ENCODE results near the gene PCYT2. TPM values are rescaled to one million over a fixed set of nuclear protein-coding genes. Genes with fewer than 3 reads are reported as not detected.
A peak's percentile ranks its signal among the peaks of the same experiment; 100 is the strongest.
"Not testable (repeated sequence)": the region's sequence is repeated elsewhere in the genome, so short reads cannot be mapped to it uniquely, and the experiment has no call there.

Gene PCYT2
- total and polyA plus RNA-seq, 5 donors from 2014 or later, result 25.6 to 30.9 (median 28.0) TPM

- H3K27me3 ChIP-seq (ENCODE audit: control insufficient read depth, insufficient read depth, low read length), result peaks cover 5% of the 10 kb centered on the region
- Mint-ChIP-seq H3K36me3 (no peaks in the 10 kb centered on the region), H3K27ac (no peak overlapping the region)
These were observed 44.8 kb upstream of the PCYT2 start for GRCh38 chr17:81955756-81956544.

GRCh38 chr17:81955058-81955681 is 44.0 kb upstream of the PCYT2 start:
- peaks cover 5% of the 10 kb centered on the region for H3K27me3 ChIP-seq (ENCODE audit: control insufficient read depth, insufficient read depth, low read length)
- peaks cover 0 to 24% (median 0%) of the 10 kb centered on the region in 4 donors for H3K4me1 Mint-ChIP-seq
- H3K4me3 Mint-ChIP-seq, result no peak overlapping the region
- ATAC-seq (ENCODE audit: low read depth in 2 of 2) (no peak), DNase-seq (no peak)
- no peak overlapping the region for H3K27ac ChIP-seq (ENCODE audit: insufficient read depth, low read length, poor library complexity, severe bottlenecking)
- no peaks in the 10 kb centered on the region for H3K36me3 Mint-ChIP-seq
- H3K36me3 ChIP-seq (ENCODE audit: control insufficient read depth, insufficient read depth, low read length), result no peaks in the 10 kb centered on the region
- peaks cover 13% of the 10 kb centered on the region for H3K27me3 Mint-ChIP-seq
- peaks cover 18% of the 10 kb centered on the region for H3K4me1 ChIP-seq (ENCODE audit: control insufficient read depth, insufficient read depth, low read length, poor library complexity, severe bottlenecking)
- H3K27ac Mint-ChIP-seq, result no peak overlapping the region
- no peak overlapping the region for H3K4me3 ChIP-seq (ENCODE audit: low read depth, low read length)
- H3K9me3 ChIP-seq (ENCODE audit: control insufficient read depth in 2 of 2, low read length in 2 of 2), result no peaks in the 10 kb centered on the region
- H3K9me3 Mint-ChIP-seq, result peaks cover 0 to 1% (median 0%) of the 10 kb centered on the region in 7 donors

More at GRCh38 chr17:81955756-81956544, 44.8 kb upstream of the PCYT2 start:
- Histone ChIP-seq H3K36me3 (ENCODE audit: control insufficient read depth, insufficient read depth, low read length) (no peaks in the 10 kb centered on the region), H3K4me1 (ENCODE audit: control insufficient read depth, insufficient read depth, low read length, poor library complexity, severe bottlenecking) (peaks cover 24% of the 10 kb centered on the region), H3K27ac (ENCODE audit: insufficient read depth, low read length, poor library complexity, severe bottlenecking) (no peak overlapping the region), H3K9me3 (ENCODE audit: control insufficient read depth in 2 of 2, low read length in 2 of 2) (no peaks in the 10 kb centered on the region), H3K4me3 (ENCODE audit: low read depth, low read length) (no peak overlapping the region)
- H3K4me1 Mint-ChIP-seq, result peaks cover 0 to 21% (median 0%) of the 10 kb centered on the region in 4 donors
- no peak for DNase-seq
- ATAC-seq (ENCODE audit: low read depth in 2 of 2), result no peak
- H3K27me3 Mint-ChIP-seq, result peaks cover 6% of the 10 kb centered on the region
- peak overlapping the region in 1 of 4 donors; percentile 61 for H3K4me3 Mint-ChIP-seq
- peaks cover 0 to 1% (median 0%) of the 10 kb centered on the region in 7 donors for H3K9me3 Mint-ChIP-seq

DNA sequence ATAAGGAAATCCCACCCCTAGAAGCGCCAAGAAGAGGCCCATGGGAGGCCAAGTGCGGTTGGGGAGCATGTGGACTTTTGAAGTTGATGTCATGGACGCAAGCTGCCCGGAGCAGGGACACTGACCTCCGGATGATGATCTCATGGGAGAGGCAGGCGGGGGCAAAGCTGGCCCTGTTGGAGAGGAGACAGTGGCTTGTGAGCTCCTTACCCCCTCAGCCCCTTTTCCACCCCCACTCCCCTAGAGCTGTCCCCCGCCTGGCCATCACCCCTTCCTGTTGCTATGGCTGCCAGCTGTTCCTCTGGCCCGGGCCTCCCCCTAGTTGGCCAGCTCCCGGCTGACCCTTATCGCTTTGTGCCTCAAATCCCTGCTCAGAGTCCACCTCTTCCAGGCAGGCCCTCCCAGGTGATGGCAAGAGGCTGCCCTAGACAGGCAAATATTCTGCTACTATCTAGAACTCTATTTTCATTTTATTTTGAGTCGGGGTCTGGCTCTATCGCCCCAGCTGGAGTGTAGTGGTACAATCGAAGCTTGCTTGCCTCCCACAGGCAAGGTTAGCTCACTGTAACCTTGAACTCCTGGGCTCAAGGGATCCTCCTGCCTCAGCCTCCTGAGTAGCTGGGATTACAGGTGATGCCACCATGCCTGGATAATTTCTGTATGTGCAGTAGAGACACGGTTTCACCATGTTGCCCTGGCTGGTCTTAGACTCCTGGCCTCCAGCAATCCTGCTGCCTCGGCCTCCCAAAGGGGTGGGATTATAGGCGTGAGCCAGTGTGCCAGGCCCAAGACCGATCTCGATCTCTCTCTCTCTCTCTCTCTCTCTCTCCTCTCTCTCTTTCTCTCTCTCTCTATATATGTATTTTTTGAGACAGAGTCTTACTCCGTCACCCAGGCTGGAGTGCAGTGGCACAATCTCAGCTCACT is 43.2 kb upstream of the PCYT2 start:
- Mint-ChIP-seq H3K36me3 (no peaks in the 10 kb centered on the region), H3K9me3 (peaks cover 0 to 1% (median 0%) of the 10 kb centered on the region in 7 donors), H3K4me1 (peaks cover 0 to 24% (median 0%) of the 10 kb centered on the region in 4 donors), H3K4me3 (no peak overlapping the region), H3K27ac (no peak overlapping the region), H3K27me3 (peaks cover 13% of the 10 kb centered on the region)
- Histone ChIP-seq H3K36me3 (ENCODE audit: control insufficient read depth, insufficient read depth, low read length) (no peaks in the 10 kb centered on the region), H3K27ac (ENCODE audit: insufficient read depth, low read length, poor library complexity, severe bottlenecking) (no peak overlapping the region), H3K4me3 (ENCODE audit: low read depth, low read length) (no peak overlapping the region), H3K4me1 (ENCODE audit: control insufficient read depth, insufficient read depth, low read length, poor library complexity, severe bottlenecking) (peaks cover 13% of the 10 kb centered on the region), H3K9me3 (ENCODE audit: control insufficient read depth in 2 of 2, low read length in 2 of 2) (no peaks in the 10 kb centered on the region), H3K27me3 (ENCODE audit: control insufficient read depth, insufficient read depth, low read length) (peaks cover 5% of the 10 kb centered on the region)
- ATAC-seq (ENCODE audit: low read depth in 2 of 2) (no peak), DNase-seq (no peak)

DNA sequence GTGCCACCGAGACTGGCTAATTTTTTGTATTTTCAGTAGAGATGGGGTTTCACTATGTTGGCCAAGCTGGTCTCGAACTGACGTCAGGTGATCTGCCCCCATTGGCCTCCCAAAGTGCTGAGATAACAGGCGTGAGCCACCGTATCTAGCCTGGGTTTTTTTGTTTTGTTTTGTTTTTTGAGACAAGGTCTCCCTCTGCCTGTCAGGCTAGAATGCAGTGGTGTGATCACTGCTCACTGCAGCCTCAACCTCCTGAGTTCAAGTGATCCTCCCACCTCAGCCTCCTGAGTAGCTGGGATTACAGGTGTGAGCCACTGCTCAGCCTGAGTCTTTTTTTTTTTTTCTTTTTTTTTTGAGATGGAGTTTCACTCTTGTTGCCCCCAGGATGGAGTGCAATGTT is 42.2 kb upstream of the PCYT2 start:
- H3K27me3 Mint-ChIP-seq; H3K4me3 ChIP-seq (ENCODE audit: low read depth, low read length); H3K27me3 ChIP-seq (ENCODE audit: control insufficient read depth, insufficient read depth, low read length); H3K27ac Mint-ChIP-seq; ATAC-seq (ENCODE audit: low read depth in 2 of 2); H3K4me3 Mint-ChIP-seq; H3K9me3 ChIP-seq (ENCODE audit: control insufficient read depth in 2 of 2, low read length in 2 of 2); H3K27ac ChIP-seq (ENCODE audit: insufficient read depth, low read length, poor library complexity, severe bottlenecking); H3K36me3 Mint-ChIP-seq; H3K9me3 Mint-ChIP-seq; H3K36me3 ChIP-seq (ENCODE audit: control insufficient read depth, insufficient read depth, low read length); H3K4me1 ChIP-seq (ENCODE audit: control insufficient read depth, insufficient read depth, low read length, poor library complexity, severe bottlenecking): not testable (repeated sequence)
- DNase-seq, result peak in 1 of 3 donors; percentile 35
- peaks cover 0 to 18% (median 0%) of the 10 kb centered on the region in 4 donors for H3K4me1 Mint-ChIP-seq

GRCh38 chr17:81952792-81953228 is 41.6 kb upstream of the PCYT2 start:
- Histone ChIP-seq H3K36me3 (ENCODE audit: control insufficient read depth, insufficient read depth, low read length) (no peaks in the 10 kb centered on the region), H3K27me3 (ENCODE audit: control insufficient read depth, insufficient read depth, low read length) (no peaks in the 10 kb centered on the region), H3K27ac (ENCODE audit: insufficient read depth, low read length, poor library complexity, severe bottlenecking) (no peak overlapping the region), H3K9me3 (ENCODE audit: control insufficient read depth in 2 of 2, low read length in 2 of 2) (no peaks in the 10 kb centered on the region), H3K4me3 (ENCODE audit: low read depth, low read length) (no peak overlapping the region), H3K4me1 (ENCODE audit: control insufficient read depth, insufficient read depth, low read length, poor library complexity, severe bottlenecking) (peaks cover 7% of the 10 kb centered on the region)
- H3K4me1 Mint-ChIP-seq, result peaks cover 0 to 17% (median 0%) of the 10 kb centered on the region in 4 donors
- no peak for ATAC-seq (ENCODE audit: low read depth in 2 of 2)
- H3K27ac Mint-ChIP-seq, result no peak overlapping the region
- no peak overlapping the region for H3K4me3 Mint-ChIP-seq
- no peak for DNase-seq
- H3K9me3 Mint-ChIP-seq, result peaks cover 0 to 1% (median 0%) of the 10 kb centered on the region in 7 donors
- H3K27me3 Mint-ChIP-seq, result peaks cover 8% of the 10 kb centered on the region
- H3K36me3 Mint-ChIP-seq, result no peaks in the 10 kb centered on the region

GRCh38 chr17:81951785-81952684 is 40.8 kb upstream of the PCYT2 start:
- H3K27me3 ChIP-seq (ENCODE audit: control insufficient read depth, insufficient read depth, low read length), result no peaks in the 10 kb centered on the region
- no peak overlapping the region for H3K27ac ChIP-seq (ENCODE audit: insufficient read depth, low read length, poor library complexity, severe bottlenecking)
- H3K4me3 ChIP-seq (ENCODE audit: low read depth, low read length), result no peak overlapping the region
- peaks cover 0 to 1% (median 0%) of the 10 kb centered on the region in 7 donors for H3K9me3 Mint-ChIP-seq
- H3K27ac Mint-ChIP-seq, result no peak overlapping the region
- H3K27me3 Mint-ChIP-seq, result peaks cover 8% of the 10 kb centered on the region
- H3K4me1 ChIP-seq (ENCODE audit: control insufficient read depth, insufficient read depth, low read length, poor library complexity, severe bottlenecking), result peaks cover 7% of the 10 kb centered on the region
- H3K4me1 Mint-ChIP-seq, result peaks cover 0 to 15% (median 0%) of the 10 kb centered on the region in 4 donors
- H3K4me3 Mint-ChIP-seq, result peak overlapping the region in 1 of 4 donors; percentile 59
- ATAC-seq (ENCODE audit: low read depth in 2 of 2) (no peak), DNase-seq (no peak)
- H3K36me3 ChIP-seq (ENCODE audit: control insufficient read depth, insufficient read depth, low read length), result no peaks in the 10 kb centered on the region
- H3K36me3 Mint-ChIP-seq, result no peaks in the 10 kb centered on the region
- H3K9me3 ChIP-seq (ENCODE audit: control insufficient read depth in 2 of 2, low read length in 2 of 2), result no peaks in the 10 kb centered on the region
